HepG2 (cell line): ENCODE results near the gene UBQLN4. TPM values are rescaled to one million over a fixed set of nuclear protein-coding genes. Genes with fewer than 3 reads are reported as not detected.

Source experiments
- ATAC-seq: fragments of 200-7000 bp; cut with Tn5 transposase; 3 replicates; pipeline ENCODE4 v1.9.1; 2020; ENCODE audit warnings: mild to moderate bottlenecking, moderate library complexity
- BruUV-seq: library from RNA; stranded (reverse); fragments of 400-500 nt; replicated peaks from 2 replicates; lab custom pipeline; 2021; lab: Mats Ljungman, UMichigan
- CTCF ChIA-PET: fragments of 300-600 bp; formaldehyde crosslinking; extraction: SDS; loops from one replicate; lab custom pipeline; 2021; ENCODE audit warnings: low total read pairs, inconsistent platforms, low intra/inter-chr PET ratio; lab: Yijun Ruan, JAX
- POLR2A ChIA-PET: fragments of 350-600 bp; sonication (Branson Sonifier 250); formaldehyde crosslinking; loops from one replicate; lab custom pipeline; 2020; ENCODE audit warnings: antibody characterized with exemption, inconsistent platforms; lab: Yijun Ruan, JAX
- DNase-seq: peaks from one replicate; pipeline ENCODE4 v3.0.0-alpha.2; 2015; ENCODE audit warnings: low spot score
- FAIRE-seq: peaks from 3 replicates; lab custom pipeline; 2011; peaks lifted over from hg19 to GRCh38; lab: Jason Lieb, UNC
- H2AFZ ChIP-seq: one replicate; pipeline ENCODE4 v1.6.1; 2011; ENCODE audit warnings: low read length, inconsistent platforms
- H3K27ac ChIP-seq: fragments of 300-600 bp; 3 replicates; pipeline ENCODE4 v1.8.0; 2011; ENCODE audit warnings: mixed run types, mild to moderate bottlenecking, mixed read lengths, low read length, inconsistent platforms; ENCODE audit not compliant: insufficient read depth; ENCODE audit errors: extremely low read length
- H3K27me3 ChIP-seq, 2 experiments: fragments of 200-600 bp in 1 of 2; 2 replicates in 1 of 2; 3 replicates in 1 of 2; pipeline versions ENCODE4 v1.6.0 to v1.8.0; 2011; ENCODE audit warnings: low read length in 2 of 2, mild to moderate bottlenecking in 2 of 2, moderate library complexity in 2 of 2, inconsistent platforms in 1 of 2; ENCODE audit not compliant: insufficient read depth in 2 of 2, control insufficient read depth in 1 of 2
- H3K36me3 ChIP-seq, 2 experiments: fragments of 200-600 bp in 1 of 2; replicated peaks in 1 of 2; 2 replicates in 1 of 2; 3 replicates in 1 of 2; pipeline versions ENCODE4 v1.5.1 to v1.8.0; 2011; ENCODE audit warnings: low read length in 2 of 2, inconsistent platforms in 1 of 2; ENCODE audit not compliant: insufficient read depth in 2 of 2, control insufficient read depth in 1 of 2
- H3K4me1 ChIP-seq: 2 replicates; pipeline ENCODE4 v1.5.1; 2012; ENCODE audit warnings: low read length, inconsistent platforms; ENCODE audit not compliant: insufficient read depth
- H3K4me2 ChIP-seq: 2 replicates; pipeline ENCODE4 v1.6.0; 2011; ENCODE audit warnings: low read depth, low read length, inconsistent platforms
- H3K4me3 ChIP-seq, 3 experiments: fragments of 200-600 bp in 1 of 3; sonication (generic), shearing (Covaris generic) in 1 of 3; replicated peaks in 1 of 3; 2 replicates each; pipeline ENCODE4 v1.5.1; 2011 to 2016; ENCODE audit warnings: low read length in 3 of 3, inconsistent platforms in 2 of 3, low read depth in 2 of 3, mild to moderate bottlenecking in 2 of 3, control low read depth in 1 of 3, mixed read lengths in 1 of 3; ENCODE audit not compliant: insufficient read depth in 1 of 3
- H3K79me2 ChIP-seq: one replicate; pipeline ENCODE4 v1.6.1; 2011; ENCODE audit warnings: low read length, inconsistent platforms; ENCODE audit not compliant: insufficient read depth
- H3K9ac ChIP-seq: 2 replicates; pipeline ENCODE4 v1.6.0; 2011; ENCODE audit warnings: mild to moderate bottlenecking, low read depth, low read length, inconsistent platforms; ENCODE audit not compliant: insufficient read depth
- H3K9me3 ChIP-seq: 2 replicates; pipeline ENCODE4 v1.5.1; 2012; ENCODE audit warnings: mild to moderate bottlenecking, low read length
- H4K20me1 ChIP-seq: 2 replicates; pipeline ENCODE4 v1.6.0; 2011; ENCODE audit warnings: inconsistent platforms, mild to moderate bottlenecking, low read length, moderate library complexity; ENCODE audit not compliant: insufficient read depth
- CHD4 ChIP-seq: fragments of 200-600 bp; sonication (generic); IDR thresholded peaks from 2 replicates; pipeline ENCODE4 v1.7.0; 2017; ENCODE audit warnings: mild to moderate bottlenecking, low read length, borderline replicate concordance
- DNMT1 ChIP-seq: sonication (generic); formaldehyde crosslinking; IDR thresholded peaks from 2 replicates; pipeline ENCODE4 v1.5.1; 2020; ENCODE audit warnings: mild to moderate bottlenecking, missing genetic modification reagents
- ETV5 ChIP-seq: IDR thresholded peaks from 2 replicates; pipeline ENCODE4 v1.6.1; 2018; ENCODE audit warnings: missing biosample characterization, missing genetic modification reagents, inconsistent platforms, borderline replicate concordance
- GABPA ChIP-seq, 2 experiments: IDR thresholded peaks; 2 replicates each; pipeline ENCODE4 v1.6.1; 2011 to 2016; ENCODE audit warnings: low read depth in 2 of 2, low read length in 1 of 2, missing biosample characterization in 1 of 2, missing genetic modification characterization in 1 of 2
- KAT8 ChIP-seq: IDR thresholded peaks from 2 replicates; pipeline ENCODE4 v1.6.1; 2016; ENCODE audit warnings: missing genetic modification reagents, missing compliant biosample characterization
- MIER3 ChIP-seq: IDR thresholded peaks from 2 replicates; pipeline ENCODE4 v1.6.1; 2016; ENCODE audit warnings: missing compliant biosample characterization, borderline replicate concordance
- MYC ChIP-seq: sonication (generic); formaldehyde crosslinking; IDR thresholded peaks from 2 replicates; pipeline ENCODE4 v1.9.0; 2021; ENCODE audit warnings: missing genetic modification reagents, borderline replicate concordance
- POLR2A ChIP-seq, 2 experiments: IDR thresholded peaks; 2 replicates each; pipeline ENCODE4 v1.6.1; 2011; ENCODE audit warnings: low read depth in 2 of 2, low read length in 2 of 2, mild to moderate bottlenecking in 1 of 2, moderate library complexity in 1 of 2; ENCODE audit not compliant: insufficient read depth in 1 of 2
- SIX4 ChIP-seq: sonication (generic); formaldehyde crosslinking; IDR thresholded peaks from 2 replicates; pipeline ENCODE4 v1.4.0; 2020; ENCODE audit warnings: missing genetic modification reagents
- THAP11 ChIP-seq: IDR thresholded peaks from 2 replicates; pipeline ENCODE4 v1.6.1; 2016; ENCODE audit warnings: missing biosample characterization, missing genetic modification reagents
- WIZ ChIP-seq: sonication (generic); formaldehyde crosslinking; IDR thresholded peaks from 2 replicates; pipeline ENCODE4 v1.5.1; 2020; ENCODE audit warnings: mild to moderate bottlenecking, missing genetic modification reagents
- ZBTB3 ChIP-seq: sonication (generic); formaldehyde crosslinking; IDR thresholded peaks from 2 replicates; pipeline ENCODE4 v1.4.0; 2020; ENCODE audit warnings: low read depth, mild to moderate bottlenecking, moderate library complexity, missing genetic modification reagents, borderline replicate concordance
- ZHX1 ChIP-seq: sonication (generic); formaldehyde crosslinking; IDR thresholded peaks from 2 replicates; pipeline ENCODE4 v1.8.1; 2022; ENCODE audit warnings: low read depth, mild to moderate bottlenecking, missing genetic modification reagents
- ZNF264 ChIP-seq: sonication (generic); formaldehyde crosslinking; IDR thresholded peaks from 2 replicates; pipeline ENCODE4 v1.4.0; 2020; ENCODE audit warnings: missing genetic modification reagents
- ZNF574 ChIP-seq: sonication (generic); formaldehyde crosslinking; IDR thresholded peaks from 2 replicates; pipeline ENCODE4 v1.4.0; 2020; ENCODE audit warnings: missing genetic modification reagents
- ZNF800 ChIP-seq: sonication (generic); formaldehyde crosslinking; IDR thresholded peaks from 2 replicates; pipeline ENCODE4 v1.4.0; 2020; ENCODE audit warnings: missing genetic modification reagents
- ZNF878 ChIP-seq: sonication (generic); formaldehyde crosslinking; IDR thresholded peaks from 2 replicates; pipeline ENCODE4 v1.8.1; 2023; ENCODE audit warnings: mild to moderate bottlenecking, missing genetic modification reagents, moderate library complexity
- WGBS: methylation state at CpG from one replicate; pipeline ENCODE4 v1.1.6; 2017; ENCODE audit warnings: low lambda C conversion rate; 5-methylcytosine and 5-hydroxymethylcytosine counted together
- in situ Hi-C: cut with HindIII; loops from 2 replicates; pipeline ENCODE4 v1.10.0; 2017; ENCODE audit warnings: low pct_unique_long_range_greater_than_20kb; ENCODE audit not compliant: extremely low pct_ligation_motif_present
- intact Hi-C: fragments of 100-400 bp; cut with micrococcal nuclease; formaldehyde crosslinking; loops from one replicate; pipeline ENCODE4 v1.10.0; 2022; ENCODE audit not compliant: unreplicated experiment
- polyA plus RNA-seq, 8 experiments: library from polyadenylated mRNA; depleted of rRNA in 3 of 8; stranded (reverse) in 7 of 8; unstranded in 1 of 8; fragments of >200 nt; fragmentation: Illumina TruSeq in 4 of 8; extraction: Trizol in 4 of 8; gene quantifications; 2 replicates each; pipeline versions ENCODE4 v1.2.1 to v1.2.3, GENCODE V29; 2011 to 2016; ENCODE audit warnings: low read depth in 4 of 8, missing spikeins in 1 of 8, mixed read lengths in 1 of 8; ENCODE audit not compliant: insufficient read depth in 1 of 8
- total RNA-seq, 5 experiments: library from RNA; depleted of rRNA; stranded (reverse); fragments of >200 nt; fragmentation: Illumina TruSeq; extraction: Trizol; gene quantifications; 2 replicates each; pipeline ENCODE4 v1.2.3, GENCODE V29; 2016; ENCODE audit warnings: low read depth in 1 of 5

UBQLN4 gene
- total and polyA plus RNA-seq, 2 of the 13 experiments (the other 11 are each of a cell fraction or from before 2014, with no cell fraction given) = 31.5 to 39.8 TPM

GRCh38 chr1:156086256-156086662 lies 32.7 kb upstream of the UBQLN4 start:
- no peak overlapping the region for H2AFZ ChIP-seq
- H4K20me1 ChIP-seq = no peaks in the 10 kb centered on the region; the same call in 1 of the 2 replicates
- H3K4me2 ChIP-seq = peak overlapping the region; percentile 53
- ATAC-seq (peak; percentile 77), DNase-seq (peak; percentile 99), FAIRE-seq (peak; percentile 98)
- 0% methylated on average over 1 of the region's 1 CpG for WGBS
- CTCF ChIA-PET = no interaction called here
- H3K9me3 ChIP-seq = no peaks in the 10 kb centered on the region
- intact Hi-C loops = loop anchor here (1.0 kb wide), 1 partner anchor 20 kb away; no protein-coding TSS in a partner anchor
- in situ Hi-C loops = no loop called here
- POLR2A ChIA-PET = interaction anchor here (0.7 to 1.3 kb wide), 2 partner anchors 20 to 44 kb away, joined by 3 read pairs; no protein-coding TSS in a partner anchor
- H3K27ac ChIP-seq = peak overlapping the region; percentile 72
- 0 out of 6 replicates have a peak overlapping the region, but pooled peaks of 1 of the 3 experiments have one; percentile 8 for H3K4me3 ChIP-seq
- peaks cover 6% of the 10 kb centered on the region for H3K79me2 ChIP-seq
- no peaks in the 10 kb centered on the region; a peak in 1 of 5 replicates for H3K27me3 ChIP-seq
- peak overlapping the region; percentile 52 for H3K9ac ChIP-seq
- peaks cover 58% of the 10 kb centered on the region for H3K4me1 ChIP-seq
- H3K36me3 ChIP-seq = no peaks in the 10 kb centered on the region
- BruUV-seq = no TSS peak
- peak; percentile 84; the same call in 1 of the 2 replicates for TF ChIP-seq ZHX1 (CRISPR knock-in tag)
- peak; percentile 49; the same call in 1 of the 2 replicates for TF ChIP-seq ZNF264 (CRISPR knock-in tag)
- 0 out of 2 replicates have a peak, but pooled peaks have one; percentile 38 for TF ChIP-seq SIX4
- TF ChIP-seq POLR2A (IDR thresholded peaks at IDR 0.05; ENCODE audit: insufficient read depth in 1 of 2, low read depth in 2 of 2, low read length in 2 of 2) = peak in 1 of 2 experiments; percentile 52; a peak in 2 of 4 replicates
- peak; percentile 46; the same call in 1 of the 2 replicates for TF ChIP-seq ETV5
- peak; percentile 65; the same call in 1 of the 2 replicates for TF ChIP-seq ZNF878
- no peak for TF ChIP-seq DNMT1 (CRISPR knock-in tag)
- TF ChIP-seq THAP11 (CRISPR knock-in tag) = peak; percentile 90
- TF ChIP-seq ZNF800 (CRISPR knock-in tag) = 0 out of 2 replicates have a peak, but pooled peaks have one; percentile 52
- TF ChIP-seq ZNF574 (CRISPR knock-in tag) = peak; percentile 50; the same call in 1 of the 2 replicates
- TF ChIP-seq WIZ (CRISPR knock-in tag) = no peak
- TF ChIP-seq MIER3 (CRISPR knock-in tag) = peak; percentile 83; the same call in 1 of the 2 replicates
- peak; percentile 80; the same call in 1 of the 2 replicates for TF ChIP-seq CHD4
- TF ChIP-seq ZBTB3 (CRISPR knock-in tag) = no peak
- TF ChIP-seq MYC (CRISPR knock-in tag) = peak; percentile 66; the same call in 1 of the 2 replicates
- TF ChIP-seq GABPA (IDR thresholded peaks at IDR 0.05; ENCODE audit: low read depth, low read length) = no peak
- peak; percentile 31; the same call in 1 of the 2 replicates for TF ChIP-seq GABPA (CRISPR knock-in tag; IDR thresholded peaks at IDR 0.05; ENCODE audit: low read depth)
- TF ChIP-seq KAT8 (CRISPR knock-in tag) = peak; percentile 59; the same call in 1 of the 2 replicates
